ENCODE results near the gene IL17RA.

Gene IL17RA

GRCh38 chr22:17046566-17047348 is 38.0 kb upstream of the IL17RA start:
- no peak overlapping the region for H3K4me2 ChIP-seq (ENCODE audit: low read length)
- no peak overlapping the region for H2AFZ ChIP-seq
- H3K4me3 ChIP-seq (ENCODE audit: low read depth, low read length) = no peak overlapping the region
- H3K79me2 ChIP-seq = no peaks in the 10 kb centered on the region
- H3K9me3 ChIP-seq (ENCODE audit: control insufficient read depth, low read length) = no peaks in the 10 kb centered on the region
- H3K36me3 ChIP-seq (ENCODE audit: control insufficient read depth, insufficient read depth, low read length) = no peaks in the 10 kb centered on the region
- H3K27ac ChIP-seq = no peak overlapping the region
- no peaks in the 10 kb centered on the region for H3K4me1 ChIP-seq
- H3K9ac ChIP-seq = no peak overlapping the region
- TF ChIP-seq CTCF (IDR thresholded peaks at IDR 0.05) = no peak
- no peaks in the 10 kb centered on the region for H3K27me3 ChIP-seq (ENCODE audit: control insufficient read depth, insufficient read depth, low read length)

GRCh38 chr22:17047656-17048055 is 37.1 kb upstream of the IL17RA start:
- Histone ChIP-seq H3K4me3 (ENCODE audit: low read depth, low read length) (no peak overlapping the region), H3K79me2 (no peaks in the 10 kb centered on the region), H3K4me2 (ENCODE audit: low read length) (no peak overlapping the region), H3K27ac (no peak overlapping the region), H2AFZ (no peak overlapping the region), H3K36me3 (ENCODE audit: control insufficient read depth, insufficient read depth, low read length) (no peaks in the 10 kb centered on the region), H3K9me3 (ENCODE audit: control insufficient read depth, low read length) (no peaks in the 10 kb centered on the region), H3K9ac (no peak overlapping the region), H3K4me1 (no peaks in the 10 kb centered on the region), H3K27me3 (ENCODE audit: control insufficient read depth, insufficient read depth, low read length) (no peaks in the 10 kb centered on the region)
- no peak for TF ChIP-seq CTCF (IDR thresholded peaks at IDR 0.05)

- no peaks in the 10 kb centered on the region for H3K79me2 ChIP-seq
- no peak overlapping the region for H2AFZ ChIP-seq
- H3K4me3 ChIP-seq (ENCODE audit: low read depth, low read length) = no peak overlapping the region
- H3K27me3 ChIP-seq (ENCODE audit: control insufficient read depth, insufficient read depth, low read length) = no peaks in the 10 kb centered on the region
- no peaks in the 10 kb centered on the region for H3K9me3 ChIP-seq (ENCODE audit: control insufficient read depth, low read length)
- H3K4me2 ChIP-seq (ENCODE audit: low read length) = no peak overlapping the region
- no peak overlapping the region for H3K27ac ChIP-seq
- TF ChIP-seq CTCF (IDR thresholded peaks at IDR 0.05) = no peak
- H3K9ac ChIP-seq = no peak overlapping the region
- no peaks in the 10 kb centered on the region for H3K36me3 ChIP-seq (ENCODE audit: control insufficient read depth, insufficient read depth, low read length)
- H3K4me1 ChIP-seq = no peaks in the 10 kb centered on the region
Measured at GRCh38 chr22:17056058-17056457, 28.7 kb upstream of the IL17RA start.

- H2AFZ ChIP-seq = no peak overlapping the region
- H3K9ac ChIP-seq = no peak overlapping the region
- no peak overlapping the region for H3K27ac ChIP-seq
- no peaks in the 10 kb centered on the region for H3K27me3 ChIP-seq (ENCODE audit: control insufficient read depth, insufficient read depth, low read length)
- H3K4me1 ChIP-seq = no peaks in the 10 kb centered on the region
- H3K36me3 ChIP-seq (ENCODE audit: control insufficient read depth, insufficient read depth, low read length) = no peaks in the 10 kb centered on the region
- TF ChIP-seq CTCF (IDR thresholded peaks at IDR 0.05) = no peak
- H3K4me3 ChIP-seq (ENCODE audit: low read depth, low read length) = no peak overlapping the region
- H3K79me2 ChIP-seq = no peaks in the 10 kb centered on the region
- H3K9me3 ChIP-seq (ENCODE audit: control insufficient read depth, low read length) = no peaks in the 10 kb centered on the region
- no peak overlapping the region for H3K4me2 ChIP-seq (ENCODE audit: low read length)
Measured at GRCh38 chr22:17056807-17057206, 28.0 kb upstream of the IL17RA start.

Measured in parathyroid adenoma (tissue), 2 donors.